Left cardiac atrium (tissue), 4 donors: ENCODE results near the gene CYP4A22. TPM values are rescaled to one million over a fixed set of nuclear protein-coding genes. Genes with fewer than 3 reads are reported as not detected.
A peak's percentile ranks its signal among the peaks of the same experiment; 100 is the strongest.

Experiments used
- ATAC-seq, 2 donors: fragments of 200-7000 bp; cut with Tn5 transposase; one replicate each; pipeline ENCODE4 v1.9.1; 2020; ENCODE audit warnings: mild to moderate bottlenecking in 2 of 2, moderate library complexity in 2 of 2
- DNase-seq: peaks from one replicate; pipeline ENCODE4 v3.0.0-alpha.2; 2020
- intact Hi-C, 2 donors: fragments of 100-400 bp; cut with DNase I; formaldehyde crosslinking; loops; one replicate each; pipeline versions ENCODE4 v1.14.1 to v1.15.1; 2022 to 2023
- total RNA-seq, 2 donors: library from RNA; stranded (reverse); fragmentation: NEBNext Ultra II Directional; extraction: Animal tissue kit (Norgen Biotek cat#: 25700); gene quantifications; one replicate each; pipeline ENCODE4 v1.2.1, GENCODE V29; 2021
- donor health status: DM: no; HTN: yes; CAD: no.
- donor health status: DM: no; HTN: yes; CAD: no; lungs with severe emphysema.
- donor health status: DM: yes; HTN: yes; CAD: no.
- donor health status: Dilated cardiomyopathy.

CYP4A22 gene
- total RNA-seq, 2 donors from 2014 or later = not detected

DNA sequence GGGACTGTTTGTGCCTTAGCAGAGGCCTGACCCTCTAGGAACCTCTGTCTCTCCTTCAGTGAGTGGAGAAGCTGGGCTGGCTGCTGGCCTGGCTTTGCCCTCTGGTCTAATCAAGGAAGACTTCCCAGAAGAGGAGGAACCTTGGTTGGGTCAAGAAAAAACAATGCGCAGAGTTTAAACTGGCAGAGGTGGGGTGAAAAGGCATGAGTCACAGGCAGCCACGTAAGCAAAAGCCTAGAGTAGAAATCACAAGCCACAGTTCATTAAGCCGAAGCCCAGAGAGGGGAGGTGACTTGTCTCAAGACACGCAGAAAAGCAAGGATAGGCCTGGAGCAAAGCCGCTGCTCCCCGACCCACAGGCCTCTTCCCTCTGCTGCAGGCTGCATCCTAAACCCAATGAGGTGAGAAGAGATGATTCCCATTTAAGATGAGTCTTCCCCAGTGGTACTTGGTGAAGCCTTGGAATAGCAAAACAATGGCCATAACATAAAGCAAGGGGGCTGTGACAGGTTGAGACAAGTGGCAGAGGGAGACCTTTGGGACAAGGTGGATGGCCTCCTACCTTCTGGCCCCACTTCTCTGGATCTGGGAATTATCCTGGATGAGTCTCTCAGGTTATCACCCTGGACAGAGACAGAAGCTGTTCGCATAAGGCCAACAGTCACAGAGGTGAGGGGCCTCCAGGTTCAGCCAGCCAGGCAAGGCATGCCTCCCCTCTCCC lies 44.9 kb downstream of the CYP4A22 start:
- intact Hi-C loops = loop anchor here in 1 of 2 donors (10.0 kb wide), 3 partner anchors 83 to 533 kb away; partner anchors contain the start of gene FOXE3
- no peak for DNase-seq
- ATAC-seq = peak in 1 of 2 donors; percentile 39

DNA sequence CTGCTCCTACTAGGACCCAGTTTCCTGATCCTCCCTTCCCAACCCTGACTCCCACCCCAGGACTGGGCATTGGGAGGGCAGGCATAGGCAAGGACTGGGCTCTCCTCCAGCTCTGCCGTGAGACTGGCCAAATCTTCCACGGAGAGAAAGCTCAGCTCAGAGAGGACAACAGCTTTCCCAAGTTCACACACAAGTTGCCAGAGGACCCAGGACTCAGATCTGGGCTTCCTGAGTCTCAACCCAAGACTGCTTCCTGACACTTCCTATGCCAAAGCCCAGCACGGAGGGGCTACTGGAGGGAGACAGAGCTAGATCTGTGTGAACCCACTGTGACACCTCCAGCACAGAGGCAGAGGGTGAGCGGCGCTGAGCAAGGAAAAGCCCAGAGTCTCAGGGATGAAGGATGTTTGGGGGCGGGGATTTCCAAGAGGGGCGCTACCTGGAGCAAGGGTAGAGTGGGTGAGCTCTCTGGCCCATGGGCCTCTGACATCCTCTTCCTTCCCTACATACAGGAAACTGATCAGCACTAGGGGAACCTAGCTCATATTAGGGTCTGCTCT lies 45.5 kb downstream of the CYP4A22 start:
- ATAC-seq (peak in 1 of 2 donors; percentile 4), DNase-seq (no peak)
- intact Hi-C loops = loop anchor here in 1 of 2 donors (10.0 kb wide), 3 partner anchors 82 to 532 kb away; partner anchors contain the start of gene FOXE3

- no peak for ATAC-seq
- intact Hi-C loops = loop anchor here in 1 of 2 donors (10.0 kb wide), 3 partner anchors 81 to 531 kb away; partner anchors contain the start of gene FOXE3
- no peak for DNase-seq
Observed at GRCh38 chr1:47183308-47184089, 46.3 kb downstream of the CYP4A22 start.

GRCh38 chr1:47184090-47184821 lies 47.0 kb downstream of the CYP4A22 start:
- intact Hi-C loops = loop anchor here in 1 of 2 donors (10.0 kb wide), 3 partner anchors 81 to 531 kb away; partner anchors contain the start of gene FOXE3
- no peak for ATAC-seq
- no peak for DNase-seq

- no peak for DNase-seq
- intact Hi-C loops = loop anchor here in 1 of 2 donors (10.0 kb wide), 3 partner anchors 80 to 530 kb away; partner anchors contain the start of gene FOXE3
Observed at GRCh38 chr1:47184822-47185677, 47.8 kb downstream of the CYP4A22 start.

DNA sequence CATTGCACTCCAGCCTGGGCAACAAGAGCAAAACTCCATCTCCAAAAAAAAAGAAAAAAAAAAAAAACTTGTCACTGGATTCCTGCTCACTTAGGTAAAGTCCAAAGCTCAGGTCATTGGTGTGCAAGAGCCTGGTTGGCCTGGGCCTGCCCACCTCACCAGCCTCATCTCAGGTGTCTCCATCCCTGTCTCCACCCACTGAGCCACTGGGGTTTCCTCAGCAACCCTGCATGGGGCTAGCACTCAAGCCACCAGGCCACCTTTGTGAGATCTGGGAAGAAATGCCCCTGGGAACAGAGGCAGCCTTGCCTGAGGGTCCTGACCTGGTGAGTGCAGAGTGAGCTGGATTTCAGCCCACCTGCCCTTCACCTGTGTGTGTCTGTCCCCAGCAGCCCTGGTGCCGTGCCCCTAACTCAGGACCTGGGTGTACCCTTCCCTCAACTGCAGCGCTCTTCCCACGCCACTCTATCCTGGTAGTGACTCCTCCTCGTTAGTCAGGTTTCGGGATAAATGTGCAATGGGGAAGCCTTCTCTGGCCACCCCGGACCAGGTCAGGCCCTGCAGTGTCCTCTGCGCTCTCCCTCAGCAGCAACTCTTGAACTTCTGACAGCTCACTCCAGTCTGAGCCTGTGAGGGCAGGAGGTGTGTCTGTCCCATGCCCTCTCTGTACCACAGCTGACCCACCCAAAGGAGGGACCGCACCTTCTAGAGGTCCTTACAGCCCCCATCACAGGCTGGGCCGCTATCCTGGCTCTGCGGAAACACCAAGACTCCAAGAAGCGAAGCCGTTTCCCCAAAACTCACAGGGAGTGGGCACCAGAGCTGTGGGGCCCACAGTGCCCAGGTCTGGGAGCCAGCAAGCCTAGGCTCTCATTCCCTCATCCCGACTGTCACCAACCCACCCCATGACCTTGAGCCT lies 49.3 kb downstream of the CYP4A22 start:
- intact Hi-C loops = loop anchor here in 1 of 2 donors (10.0 kb wide), 3 partner anchors 78 to 528 kb away; partner anchors contain the start of gene FOXE3
- no peak for DNase-seq

More at GRCh38 chr1:47184822-47185677, 47.8 kb downstream of the CYP4A22 start:
- no peak for ATAC-seq

DNA sequence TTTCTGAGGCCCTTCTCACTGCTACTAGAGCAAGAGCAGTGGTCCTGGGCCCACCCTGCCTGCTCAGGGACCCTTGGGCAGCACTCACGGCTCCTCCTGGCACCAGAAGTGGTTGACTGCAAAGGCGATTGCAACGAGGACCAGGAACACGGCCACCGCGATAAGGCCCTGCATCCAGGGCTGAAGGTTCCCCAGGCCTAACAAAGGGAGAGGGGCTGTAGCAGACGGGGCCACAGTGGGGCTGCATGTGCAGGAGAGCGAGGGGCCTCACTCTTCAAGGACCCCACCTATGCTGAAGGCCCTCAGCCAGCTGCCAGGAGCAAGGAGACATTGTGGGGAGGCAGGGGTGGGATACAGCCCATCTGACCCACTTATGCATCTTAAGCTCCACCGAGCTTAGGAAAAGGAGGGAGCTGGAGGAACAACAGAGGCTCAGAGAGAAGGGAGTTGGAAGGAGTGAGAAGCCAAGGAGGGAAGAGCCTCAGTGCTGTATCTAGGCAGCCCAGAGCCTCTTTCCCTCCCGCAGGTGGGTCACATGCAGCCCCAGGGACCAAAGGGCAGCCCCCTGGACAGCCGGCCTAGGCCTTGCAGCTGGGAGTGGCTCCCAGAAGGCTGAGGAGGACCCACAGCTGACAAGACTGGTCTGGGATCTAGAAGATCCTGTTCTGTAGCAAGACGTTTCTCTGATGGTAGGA lies 50.1 kb downstream of the CYP4A22 start:
- intact Hi-C loops = loop anchor here in 1 of 2 donors (10.0 kb wide), 3 partner anchors 77 to 527 kb away; partner anchors contain the start of gene FOXE3
- ATAC-seq (no peak), DNase-seq (no peak)

More for the DNA sequence above, 49.3 kb downstream of the CYP4A22 start:
- no peak for ATAC-seq

DNA sequence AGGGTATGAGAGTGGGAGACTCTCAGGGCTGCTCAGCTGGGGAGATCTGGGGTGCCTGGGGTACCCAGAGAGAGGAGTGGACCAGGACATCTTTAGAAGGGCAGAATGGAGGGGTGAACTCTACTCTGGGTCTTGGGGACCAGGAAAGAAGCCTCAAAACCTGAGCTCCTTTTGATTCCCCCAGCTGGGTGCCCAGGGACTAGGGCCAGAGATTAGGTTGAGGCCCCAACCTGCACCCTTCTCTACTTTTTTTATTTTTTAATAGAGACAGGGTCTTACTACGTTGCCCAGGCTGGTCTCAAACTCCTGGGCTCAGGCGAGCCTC lies 50.6 kb downstream of the CYP4A22 start:
- intact Hi-C loops = loop anchor here in 1 of 2 donors (10.0 kb wide), 3 partner anchors 77 to 527 kb away; partner anchors contain the start of gene FOXE3
- DNase-seq = no peak
- ATAC-seq = no peak

DNA sequence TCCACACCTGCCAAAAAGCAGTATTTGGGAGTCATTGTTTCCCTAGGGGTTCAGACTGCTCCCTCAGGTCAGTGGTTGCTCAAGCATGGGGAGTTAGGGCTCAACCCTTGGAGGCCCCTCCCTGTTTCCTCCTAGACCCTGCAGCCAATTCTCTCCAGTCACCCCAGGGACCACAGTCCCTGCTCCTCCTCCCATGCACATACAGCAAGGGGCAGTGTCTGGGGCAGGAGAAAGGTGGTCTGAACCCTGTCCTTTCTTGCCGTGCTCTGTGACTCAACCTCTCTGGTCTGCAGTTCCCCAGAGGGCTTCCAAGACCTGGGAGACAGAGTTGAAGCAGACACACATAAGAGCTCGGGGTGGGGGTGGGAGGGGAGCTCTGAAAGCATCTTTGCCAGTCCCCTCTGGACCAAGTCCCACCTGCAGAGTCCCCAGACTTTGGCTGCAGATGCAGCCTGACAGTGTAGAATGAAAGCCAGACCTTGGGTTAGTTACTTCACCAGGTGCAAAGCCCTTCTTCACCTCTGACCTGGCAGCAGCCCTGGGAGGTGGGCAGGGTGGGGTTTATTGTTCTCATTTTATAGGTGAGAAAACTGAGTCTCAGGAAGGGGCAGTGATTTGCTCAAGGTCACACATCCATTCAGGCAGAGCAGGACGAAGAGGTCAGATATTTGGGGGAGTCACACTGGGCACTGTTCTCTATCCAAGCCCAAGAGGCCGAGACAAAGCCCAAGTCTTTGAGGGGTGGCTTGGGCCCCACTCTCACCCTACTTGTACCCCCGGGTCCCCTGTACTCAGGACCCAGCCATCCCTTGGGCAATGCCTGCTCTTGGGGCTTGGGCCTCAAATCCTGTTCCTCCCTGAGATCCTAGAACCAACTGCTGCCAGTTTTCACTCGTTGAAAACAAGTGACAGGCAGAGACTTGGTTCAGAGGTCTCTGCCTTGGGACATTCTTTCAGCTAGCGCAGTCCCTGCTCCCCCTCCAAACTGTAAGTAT lies 51.8 kb downstream of the CYP4A22 start:
- ATAC-seq (no peak), DNase-seq (no peak)
- intact Hi-C loops = loop anchor here in 1 of 2 donors (10.0 kb wide), 3 partner anchors 76 to 526 kb away; partner anchors contain the start of gene FOXE3

DNA sequence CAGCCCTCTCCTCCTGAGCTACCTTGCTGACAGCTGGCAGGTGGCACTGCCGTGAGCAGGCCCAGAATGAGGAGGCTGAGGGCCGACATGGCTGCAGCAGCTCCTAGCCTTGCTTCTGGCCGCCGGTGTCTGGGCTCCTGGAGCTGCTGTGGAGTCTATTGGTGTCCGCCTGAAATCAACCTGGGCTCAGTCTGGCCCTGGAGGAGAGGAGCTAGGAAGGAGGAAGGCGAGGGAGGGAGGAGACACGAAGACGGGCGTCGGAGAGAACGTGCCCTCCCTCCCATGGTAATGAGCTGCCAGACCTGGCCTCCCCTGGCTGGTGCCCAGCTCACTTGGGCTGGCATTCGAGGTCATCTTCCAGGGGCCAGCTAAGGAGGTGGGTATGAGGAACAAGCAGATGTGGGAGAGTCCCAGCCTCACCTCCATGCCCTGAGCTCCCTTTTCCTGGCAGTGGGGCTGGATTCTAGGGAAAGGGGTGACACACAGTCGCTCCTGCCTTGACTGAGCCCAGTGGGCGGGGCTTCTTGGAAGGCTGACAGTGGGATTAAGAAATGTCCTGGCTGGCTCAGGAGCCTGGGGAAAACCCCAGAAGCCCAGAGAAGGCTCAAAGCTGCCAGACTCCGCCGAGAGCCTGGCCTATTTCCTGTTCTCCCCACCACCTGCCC lies 52.7 kb downstream of the CYP4A22 start, which contains the start of gene PDZK1IP1:
TSS of gene PDZK1IP1 (minus strand) at position 193 of the 665 bp plus-strand sequence. CDS start at position 89, 104 bp downstream.
- intact Hi-C loops = loop anchor here (5.0 to 10.0 kb wide), 4 partner anchors 75 to 525 kb away; partner anchors contain the start of gene FOXE3 (in 1 of the 2)
- ATAC-seq (peak; percentile 89 to 92), DNase-seq (peak; percentile 89)

- intact Hi-C loops = loop anchor here in 1 of 2 donors (5.0 to 10.0 kb wide), 2 partner anchors 237 to 524 kb away; no protein-coding TSS in a partner anchor
- ATAC-seq (no peak), DNase-seq (no peak)
Observed at GRCh38 chr1:47190509-47190855, 53.2 kb downstream of the CYP4A22 start.

GRCh38 chr1:47190857-47191256 lies 53.6 kb downstream of the CYP4A22 start:
- intact Hi-C loops = loop anchor here in 1 of 2 donors (5.0 to 10.0 kb wide), 2 partner anchors 236 to 524 kb away; no protein-coding TSS in a partner anchor
- no peak for ATAC-seq
- DNase-seq = no peak

GRCh38 chr1:47191940-47192457 lies 54.8 kb downstream of the CYP4A22 start:
- DNase-seq (no peak), ATAC-seq (no peak)
- intact Hi-C loops = loop anchor here in 1 of 2 donors (5.0 to 10.0 kb wide), 2 partner anchors 235 to 523 kb away; no protein-coding TSS in a partner anchor
